Kasumi-1 (cell line): ENCODE results near the gene CRELD2.
A peak's percentile ranks its signal among the peaks of the same experiment; 100 is the strongest.

ENCODE experiments used
- DNase-seq, 2 experiments: peaks; one replicate each; lab custom pipeline; 2025; lab: John Stamatoyannopoulos, UW

CRELD2 gene

DNA sequence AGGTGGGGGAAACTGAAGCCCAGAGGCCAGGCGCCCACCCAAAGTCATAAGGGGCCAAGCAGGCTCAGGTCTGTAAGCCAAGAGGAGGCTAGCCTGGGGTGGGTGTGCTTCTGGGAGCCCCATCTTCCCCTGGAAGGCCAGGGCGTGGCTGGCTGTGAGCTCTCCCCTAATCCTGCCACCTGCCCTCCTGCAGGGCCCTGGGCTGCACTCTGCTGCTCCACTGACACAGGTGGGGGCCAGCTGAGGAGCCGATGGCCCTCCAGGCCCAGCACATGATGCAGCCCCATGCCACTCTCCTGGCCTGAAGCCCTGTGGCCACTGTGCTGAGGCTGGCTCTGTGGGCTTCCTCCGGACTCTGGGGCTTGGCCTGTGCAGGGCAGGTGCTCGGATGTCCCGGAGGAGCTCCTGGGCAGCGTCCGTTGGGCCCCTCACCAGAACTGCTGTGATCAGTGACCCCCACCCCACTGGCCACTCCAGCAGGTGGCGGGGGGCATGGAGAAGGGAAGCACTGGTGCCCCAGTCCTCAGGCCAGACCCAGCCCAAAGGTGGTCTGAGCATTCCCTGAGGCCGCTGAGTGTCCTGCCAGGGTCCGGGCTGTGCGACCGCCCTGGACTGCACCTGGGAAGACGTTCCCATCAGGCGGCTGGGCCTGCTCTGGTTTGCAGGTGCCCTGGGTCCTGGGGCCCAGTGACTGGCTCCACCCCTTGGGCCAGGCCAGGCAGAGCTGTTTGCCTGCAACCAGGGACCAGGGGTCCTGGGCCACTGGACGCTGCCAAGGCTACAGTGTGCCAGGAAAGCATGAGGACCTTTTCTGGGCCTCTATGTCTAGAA, 50.6 kb downstream of the CRELD2 start:
- DNase-seq: no peak

- no peak for DNase-seq
Measured at GRCh38 chr22:49969751-49970527, 51.5 kb downstream of the CRELD2 start.

DNA sequence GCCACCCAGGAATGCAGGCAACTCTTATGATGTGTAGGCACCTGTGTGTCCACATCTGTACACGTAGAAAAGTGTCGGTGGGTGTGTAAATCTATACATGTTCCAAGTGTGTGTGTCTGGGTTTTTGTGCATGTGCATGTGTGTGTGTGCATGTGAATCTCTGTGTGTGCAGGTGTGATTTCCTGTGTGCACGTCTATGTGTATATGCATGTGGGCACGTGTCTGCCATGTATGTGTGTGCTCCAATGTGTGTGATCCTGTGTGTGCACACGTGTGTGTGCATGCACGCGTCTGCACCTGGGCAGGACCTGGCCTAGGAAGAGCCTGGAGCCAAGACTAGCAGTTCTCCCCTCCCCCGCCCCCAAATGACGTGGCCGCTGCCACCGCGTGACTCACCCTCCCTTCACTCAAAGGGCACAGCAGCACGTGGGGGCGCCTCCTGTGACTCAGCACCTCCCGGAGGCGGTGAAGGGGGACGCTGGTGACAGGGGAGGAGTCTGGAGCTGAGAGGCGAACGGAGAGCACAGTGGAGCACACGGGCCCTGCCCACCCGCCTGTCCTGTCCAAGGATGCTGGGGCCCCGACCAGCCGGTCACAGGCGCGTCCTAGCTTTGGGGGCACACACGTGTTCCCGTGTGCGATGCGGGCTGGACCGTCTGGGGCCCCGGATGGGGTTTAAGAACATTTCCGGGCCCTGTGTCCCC, 52.2 kb downstream of the CRELD2 start:
- DNase-seq: peak; percentile 98

- DNase-seq: peak in 1 of 2 experiments; percentile 66
Measured at GRCh38 chr22:49971232-49972162, 53.1 kb downstream of the CRELD2 start.

DNA sequence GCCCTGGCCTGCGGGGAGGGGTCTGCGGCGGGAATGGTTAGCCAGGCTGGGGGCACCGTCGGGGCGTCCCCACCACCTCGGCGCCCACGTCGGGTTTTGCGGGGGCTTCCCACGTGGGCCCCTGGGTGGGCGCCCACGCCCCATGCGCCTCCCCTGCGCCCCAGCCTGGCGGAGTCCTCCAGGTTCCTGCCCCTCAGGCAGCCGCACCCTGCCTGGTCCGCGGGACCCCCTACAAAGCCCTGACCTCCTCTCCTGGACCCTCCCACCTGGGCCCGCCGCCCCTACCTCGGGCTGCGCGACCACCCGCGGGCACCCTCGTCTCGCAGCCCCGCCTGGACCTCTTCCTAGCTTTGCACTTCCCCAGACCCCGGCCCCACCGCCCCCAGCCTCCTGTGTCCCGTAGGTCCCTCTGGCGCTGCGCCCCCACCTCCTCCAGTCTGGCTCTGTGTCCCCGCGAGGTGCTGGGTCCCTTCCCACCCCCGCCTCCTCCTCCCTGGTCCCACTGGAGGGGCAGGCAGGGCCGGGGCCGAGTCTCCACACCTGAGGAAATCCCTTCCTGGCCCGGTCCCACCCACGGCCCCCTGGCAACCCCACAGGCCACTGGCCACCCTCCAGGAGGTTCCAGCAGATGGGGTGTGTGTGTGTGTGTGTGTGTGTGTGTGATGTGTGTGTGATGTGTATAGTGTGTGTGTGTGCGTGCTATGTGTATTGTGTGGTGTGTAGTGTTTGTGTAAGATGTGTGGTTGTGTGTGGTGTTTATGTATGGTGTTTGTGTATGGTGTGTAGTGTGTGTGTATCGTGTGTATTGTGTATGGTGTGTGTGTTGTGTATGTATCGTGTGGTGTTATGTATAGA, 54.0 kb downstream of the CRELD2 start:
- no peak for DNase-seq

DNA sequence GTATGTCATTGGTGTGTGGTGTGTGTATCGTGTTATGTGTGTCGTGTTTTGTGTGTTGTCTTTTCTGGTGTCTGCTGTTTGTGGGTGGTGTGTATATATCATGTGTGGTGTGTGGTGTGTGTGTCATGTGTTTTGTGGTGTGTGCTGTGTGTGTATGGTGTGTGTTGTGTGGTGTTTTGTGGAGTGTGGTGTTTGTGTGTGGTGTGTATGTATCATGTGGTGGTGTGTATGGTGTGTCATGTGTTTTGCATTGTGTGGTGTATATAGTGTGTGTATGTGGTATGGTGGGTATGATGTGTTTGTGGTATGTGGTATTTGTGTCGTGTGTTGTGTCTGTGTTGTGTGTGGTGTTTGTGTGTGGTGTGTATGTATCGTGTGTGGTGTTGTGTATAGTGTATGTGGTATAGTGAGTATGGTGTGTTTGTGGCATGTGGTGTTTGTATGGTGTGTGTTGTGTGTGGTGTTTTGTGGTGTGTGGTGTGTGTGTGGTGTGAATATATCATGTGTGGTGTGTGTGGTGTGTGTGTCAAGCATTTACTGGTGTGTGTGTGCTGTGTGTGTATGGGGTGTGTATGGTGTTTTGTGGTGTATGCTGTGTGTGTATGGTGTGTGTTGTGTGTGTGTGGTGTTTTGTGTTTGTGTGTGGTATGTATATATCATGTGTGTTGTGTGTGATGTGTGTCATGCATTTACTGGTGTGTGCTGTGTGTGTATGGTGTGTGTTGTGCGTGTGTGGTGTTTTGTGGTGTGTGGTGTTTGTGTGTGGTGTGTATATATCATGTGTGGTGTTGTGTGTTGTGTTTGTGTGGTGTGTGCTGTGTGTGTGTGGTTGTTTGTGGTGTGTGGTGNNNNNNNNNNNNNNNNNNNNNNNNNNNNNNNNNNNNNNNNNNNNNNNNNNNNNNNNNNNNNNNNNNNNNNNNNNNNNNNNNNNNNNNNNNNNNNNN, 54.9 kb downstream of the CRELD2 start:
- DNase-seq: no peak

DNA sequence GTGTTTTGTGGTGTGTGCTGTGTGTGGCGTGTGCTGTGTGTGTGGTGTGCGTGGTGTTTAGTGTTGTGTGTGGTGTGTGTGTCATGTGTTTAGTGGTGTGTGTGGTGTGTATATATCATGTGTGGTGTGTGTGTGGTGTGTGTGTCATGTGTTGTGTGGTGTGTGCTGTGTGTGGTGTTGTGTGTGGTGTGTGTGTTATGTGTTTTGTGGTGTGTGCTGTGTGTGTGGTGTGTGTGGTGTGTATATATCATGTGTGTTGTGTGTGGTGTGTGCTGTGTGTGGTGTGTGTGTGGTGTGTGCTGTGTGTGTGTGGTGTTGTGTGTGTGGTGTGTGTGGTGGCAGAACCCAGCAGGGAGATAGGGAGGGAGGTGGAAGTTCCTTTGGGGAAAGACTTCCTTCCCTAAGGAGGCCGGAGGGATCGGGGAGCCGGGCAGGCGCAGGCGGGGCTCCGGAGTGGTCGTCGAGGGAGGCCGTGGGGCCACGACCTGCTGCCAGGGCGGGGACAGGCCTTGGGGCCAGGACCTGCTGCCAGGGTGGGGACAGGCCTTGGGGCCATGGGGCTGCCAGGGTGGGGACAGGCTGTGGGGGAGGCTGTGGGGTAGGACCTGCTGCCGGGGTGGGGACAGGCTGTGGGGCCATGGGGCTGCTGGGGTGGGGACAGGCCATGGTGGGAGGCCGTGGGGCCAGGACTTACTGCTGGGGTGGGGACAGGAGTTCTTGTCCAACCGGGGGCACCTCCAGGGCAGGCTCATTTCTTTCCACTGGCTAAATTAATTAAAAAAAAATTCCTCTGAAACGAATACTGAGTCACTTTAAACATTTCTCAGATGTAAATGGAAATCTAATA, 57.3 kb downstream of the CRELD2 start:
- no peak for DNase-seq

- DNase-seq: no peak
Measured at GRCh38 chr22:49976439-49977175, 58.2 kb downstream of the CRELD2 start.
